Panc1 (cell line): ENCODE data around the gene CGGBP1. TPM values are rescaled to one million over a fixed set of nuclear protein-coding genes. Genes with fewer than 3 reads are reported as not detected.

Experiments
- ATAC-seq: fragments of 200-7000 bp; cut with Tn5 transposase; 2 replicates; pipeline ENCODE4 v1.9.1; 2020; ENCODE audit warnings: mild to moderate bottlenecking, moderate library complexity
- BruUV-seq: library from RNA; stranded (reverse); fragments of 400-500 nt; replicated peaks from 2 replicates; lab custom pipeline; 2021; lab: Mats Ljungman, UMichigan
- CTCF ChIA-PET: fragments of 300-600 bp; sonication (Branson Sonifier 250); formaldehyde crosslinking; loops from one replicate; lab custom pipeline; 2022; ENCODE audit warnings: antibody characterized with exemption; lab: Charles Lee
- POLR2A ChIA-PET: fragments of 300-600 bp; sonication (Branson Sonifier 250); formaldehyde crosslinking; loops from one replicate; lab custom pipeline; 2022; ENCODE audit warnings: antibody characterized with exemption; lab: Charles Lee
- DNase-seq: peaks from one replicate; pipeline ENCODE4 v3.0.0-alpha.2; 2010; ENCODE audit warnings: low read depth, low spot score
- H3K27ac ChIP-seq: 2 replicates; pipeline ENCODE4 v1.5.1; 2011; ENCODE audit warnings: mild to moderate bottlenecking, low read length, inconsistent platforms
- H3K27me3 ChIP-seq: fragments of 200-500 bp; sonication (Bioruptor generic); 2 replicates; pipeline ENCODE4 v1.6.0; 2014; ENCODE audit warnings: low read length, inconsistent platforms; ENCODE audit not compliant: control insufficient read depth, insufficient read depth
- H3K36me3 ChIP-seq: fragments of 200-500 bp; sonication (Bioruptor generic); 2 replicates; pipeline ENCODE4 v1.5.1; 2014; ENCODE audit warnings: inconsistent platforms, mild to moderate bottlenecking, low read length, moderate library complexity; ENCODE audit not compliant: control insufficient read depth, insufficient read depth
- H3K4me1 ChIP-seq: 2 replicates; pipeline ENCODE4 v1.5.1; 2011; ENCODE audit warnings: inconsistent platforms, mild to moderate bottlenecking, low read length, moderate library complexity; ENCODE audit not compliant: control insufficient read depth, insufficient read depth
- H3K4me3 ChIP-seq, 2 experiments: 2 replicates each; pipeline ENCODE4 v1.5.1; 2011 to 2012; ENCODE audit warnings: low read depth in 2 of 2, low read length in 2 of 2, mild to moderate bottlenecking in 2 of 2, inconsistent platforms in 1 of 2, moderate library complexity in 1 of 2
- H3K9me3 ChIP-seq: fragments of 200-500 bp; sonication (Bioruptor generic); 2 replicates; pipeline ENCODE4 v1.5.1; 2014; ENCODE audit warnings: low read depth, mild to moderate bottlenecking, inconsistent platforms, low read length, moderate library complexity; ENCODE audit not compliant: control insufficient read depth, insufficient read depth
- CTCF ChIP-seq: fragments of 450-650 bp; IDR thresholded peaks from 2 replicates; pipeline ENCODE4 v1.5.1; 2017; ENCODE audit warnings: mild to moderate bottlenecking
- POLR2AphosphoS5 ChIP-seq: IDR thresholded peaks from 2 replicates; pipeline ENCODE4 v1.6.1; 2012; ENCODE audit warnings: mild to moderate bottlenecking, low read depth, low read length, moderate library complexity
- REST ChIP-seq, 2 experiments: IDR thresholded peaks; 2 replicates each; pipeline ENCODE4 v1.6.1; 2011 to 2012; ENCODE audit warnings: low read depth in 2 of 2, control low read depth in 1 of 2, low read length in 1 of 2, mild to moderate bottlenecking in 1 of 2, moderate library complexity in 1 of 2; ENCODE audit not compliant: insufficient read depth in 1 of 2
- SIN3A ChIP-seq: IDR thresholded peaks from 2 replicates; pipeline ENCODE4 v1.6.1; 2012; ENCODE audit warnings: low read depth, mild to moderate bottlenecking, low read length, moderate library complexity, borderline replicate concordance; ENCODE audit not compliant: insufficient read depth
- TCF7L2 ChIP-seq: IDR thresholded peaks from 2 replicates; pipeline ENCODE4 v1.6.1; 2011; ENCODE audit warnings: mild to moderate bottlenecking, low read depth, low read length, inconsistent platforms
- in situ Hi-C: cut with HindIII; loops from 2 replicates; pipeline ENCODE4 v1.10.0; 2016; ENCODE audit warnings: low sequenced_read_pairs, low pct_unique_long_range_greater_than_20kb
- intact Hi-C: fragments of 100-400 bp; cut with micrococcal nuclease; formaldehyde crosslinking; loops from one replicate; pipeline ENCODE4 v1.10.0; 2022; ENCODE audit not compliant: unreplicated experiment
- total RNA-seq: library from RNA; stranded (reverse); gene quantifications from one replicate; pipeline ENCODE4 v1.2.1, GENCODE V29; 2021; ENCODE audit not compliant: unreplicated experiment

The CGGBP1 gene
- total RNA-seq, 1 experiment from 2014 or later: 47.2 TPM

GRCh38 chr3:88075497-88075896 is 16.7 kb upstream of the CGGBP1 start:
- CTCF ChIA-PET: no interaction called here
- Histone ChIP-seq H3K27ac (no peak overlapping the region), H3K4me3 (no peak overlapping the region), H3K4me1 (no peaks in the 10 kb centered on the region), H3K9me3 (peaks cover 7% of the 10 kb centered on the region; the same call in 1 of the 2 replicates), H3K36me3 (no peaks in the 10 kb centered on the region), H3K27me3 (no peaks in the 10 kb centered on the region)
- intact Hi-C loops (no loop called here), in situ Hi-C loops (no loop called here)
- no peak for ATAC-seq
- POLR2A ChIA-PET: no interaction called here
- TF ChIP-seq POLR2AphosphoS5 (no peak), SIN3A (no peak), CTCF (no peak), TCF7L2 (no peak), REST (IDR thresholded peaks at IDR 0.05; ENCODE audit: insufficient read depth in 1 of 2, low read depth in 2 of 2, low read length in 1 of 2) (no peak)
- no TSS peak for BruUV-seq
- DNase-seq: no peak

GRCh38 chr3:88075072-88075471 is 16.3 kb upstream of the CGGBP1 start:
- ChIA-PET POLR2A (no interaction called here), CTCF (no interaction called here)
- Histone ChIP-seq H3K27me3 (no peaks in the 10 kb centered on the region), H3K4me1 (no peaks in the 10 kb centered on the region), H3K9me3 (peaks cover 9% of the 10 kb centered on the region; the same call in 1 of the 2 replicates), H3K27ac (no peak overlapping the region), H3K4me3 (no peak overlapping the region), H3K36me3 (no peaks in the 10 kb centered on the region)
- no peak for DNase-seq
- ATAC-seq: no peak
- TF ChIP-seq REST (IDR thresholded peaks at IDR 0.05; ENCODE audit: insufficient read depth in 1 of 2, low read depth in 2 of 2, low read length in 1 of 2) (no peak), TCF7L2 (no peak), POLR2AphosphoS5 (no peak), CTCF (no peak)
- no TSS peak for BruUV-seq
- intact Hi-C loops: no loop called here
- in situ Hi-C loops: no loop called here
